ENCODE data around the gene SDHA.

SDHA gene

DNA sequence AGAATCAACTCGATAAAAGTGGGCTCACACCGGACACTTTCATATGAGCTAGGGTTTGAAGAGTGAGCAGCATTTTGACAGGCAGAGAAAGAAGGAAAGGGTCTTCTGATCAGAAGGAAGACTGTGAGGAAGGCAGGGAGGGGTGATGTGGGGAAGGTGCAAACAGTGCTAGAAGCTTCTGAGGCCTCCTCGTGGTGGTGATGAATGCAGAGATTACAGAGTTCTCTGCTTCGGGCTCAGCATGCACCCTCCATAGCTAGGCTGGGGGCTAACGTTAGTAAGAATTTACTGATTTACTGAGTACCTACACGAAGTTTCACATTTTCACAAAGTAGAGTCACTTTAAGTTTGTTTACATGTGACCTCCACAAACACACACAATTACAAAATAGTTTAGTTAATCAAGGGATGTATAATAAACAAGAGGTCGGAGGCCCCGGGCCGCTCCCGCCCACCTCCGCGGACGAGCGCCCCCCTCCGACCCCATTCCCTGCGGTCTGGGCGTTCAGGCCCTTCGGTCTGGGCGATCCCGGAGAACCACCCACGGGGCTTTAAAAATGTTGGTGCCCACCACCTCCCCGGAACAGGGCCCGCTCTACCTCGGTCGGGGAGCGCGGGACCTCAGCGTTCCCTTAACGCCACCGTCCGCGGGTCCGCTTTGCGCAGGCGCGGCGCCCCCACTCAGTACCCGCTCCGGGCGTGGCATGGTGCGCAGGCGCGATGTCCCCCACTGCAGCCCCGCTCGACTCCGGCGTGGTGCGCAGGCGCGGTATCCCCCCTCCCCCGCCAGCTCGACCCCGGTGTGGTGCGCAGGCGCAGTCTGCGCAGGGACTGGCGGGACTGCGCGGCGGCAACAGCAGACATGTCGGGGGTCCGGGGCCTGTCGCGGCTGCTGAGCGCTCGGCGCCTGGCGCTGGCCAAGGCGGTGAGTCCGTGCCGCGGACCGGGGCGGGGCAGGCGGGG is at the start of gene SDHA, which contains the start of gene CCDC127:
Gene SDHA (plus strand): TSS at position 827 of the 963 bp plus-strand sequence. CDS start 36 bp downstream, at position 863.
Gene CCDC127 (minus strand): TSS at position 660 of the 963 bp plus-strand sequence. CDS start 1,304 bp downstream, outside the sequence.
- DNase-seq, result peak; percentile 99

DNA sequence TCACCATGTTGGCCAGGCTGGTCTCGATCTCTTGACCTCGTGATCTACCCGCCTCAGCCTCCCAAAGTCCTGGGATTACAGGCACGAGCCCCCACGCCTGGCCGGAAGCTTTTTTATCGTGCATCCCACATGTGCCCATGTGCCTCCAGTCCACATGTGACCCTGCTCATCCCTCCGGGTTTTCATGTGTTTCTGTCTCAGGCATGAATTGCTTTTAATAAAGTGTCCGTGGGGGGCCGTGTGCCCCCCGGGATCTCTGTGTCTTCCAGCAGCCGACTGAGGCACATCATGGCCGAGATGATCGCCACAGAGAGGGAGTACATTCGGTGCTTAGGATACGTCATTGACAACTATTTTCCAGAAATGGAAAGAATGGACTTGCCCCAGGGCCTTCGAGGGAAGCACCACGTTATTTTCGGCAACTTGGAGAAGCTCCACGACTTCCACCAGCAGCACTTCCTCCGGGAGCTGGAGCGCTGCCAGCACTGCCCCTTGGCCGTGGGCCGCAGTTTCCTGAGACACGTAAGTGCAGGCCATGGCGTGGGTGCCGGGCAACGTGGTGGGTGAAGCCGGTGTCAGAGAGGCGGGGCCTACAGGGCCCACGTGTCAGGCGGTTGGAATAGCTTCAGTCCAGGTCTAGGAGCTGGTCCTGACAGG is 48.9 kb upstream of the SDHA start:
- DNase-seq, result no peak

DNA sequence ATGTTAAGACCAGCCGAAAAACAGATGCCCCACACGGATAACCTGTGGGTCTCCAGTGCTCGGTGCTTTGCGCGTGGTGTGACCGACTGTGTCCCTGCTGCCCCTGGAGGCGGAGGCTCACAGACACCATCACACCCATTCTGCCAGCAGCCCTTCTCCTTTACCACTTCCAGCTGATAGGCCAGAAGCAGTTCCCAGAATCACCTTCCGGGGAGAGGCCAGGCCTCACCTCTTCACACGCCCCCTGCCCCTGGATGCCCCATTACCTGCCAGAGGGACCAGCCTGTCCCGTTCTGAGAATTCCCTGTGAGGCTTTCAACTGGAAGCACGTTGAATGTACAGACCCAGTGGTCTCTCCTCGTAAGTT is 48.4 kb upstream of the SDHA start:
- DNase-seq, result no peak

DNA sequence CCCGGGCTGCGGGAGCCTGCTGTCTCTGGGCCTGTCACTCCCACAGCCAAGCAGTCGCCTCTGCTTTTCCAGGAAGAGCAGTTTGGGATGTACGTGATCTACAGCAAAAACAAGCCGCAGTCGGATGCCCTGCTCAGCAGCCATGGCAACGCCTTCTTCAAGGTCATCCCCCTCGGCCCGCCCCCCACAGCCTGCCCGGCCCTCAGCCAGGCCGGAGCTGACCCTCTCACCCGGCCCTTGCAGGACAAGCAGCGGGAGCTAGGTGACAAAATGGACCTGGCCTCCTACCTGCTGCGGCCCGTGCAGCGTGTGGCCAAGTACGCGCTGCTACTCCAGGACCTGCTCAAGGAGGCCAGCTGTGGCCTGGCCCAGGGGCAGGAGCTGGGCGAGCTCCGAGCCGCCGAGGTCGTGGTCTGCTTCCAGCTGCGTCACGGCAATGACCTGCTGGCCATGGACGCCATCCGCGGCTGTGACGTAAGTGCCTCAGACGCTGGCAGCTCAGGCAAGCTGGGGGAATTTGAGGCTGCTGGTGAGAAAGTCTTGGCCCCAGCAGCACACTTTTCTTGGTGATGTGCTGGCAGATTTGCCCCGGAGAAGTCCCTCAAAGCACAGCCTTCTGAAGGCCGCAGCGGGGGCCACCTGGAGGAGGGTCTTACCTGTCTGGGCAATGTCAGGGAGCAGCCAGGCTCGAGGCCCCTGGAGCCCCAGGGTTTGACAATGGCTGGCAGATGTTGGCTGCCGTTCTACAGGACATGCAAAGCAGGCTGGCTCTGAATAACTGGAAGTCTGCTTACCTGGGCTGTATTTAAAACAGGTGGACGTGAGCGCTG is 46.9 kb upstream of the SDHA start:
- DNase-seq, result no peak

DNA sequence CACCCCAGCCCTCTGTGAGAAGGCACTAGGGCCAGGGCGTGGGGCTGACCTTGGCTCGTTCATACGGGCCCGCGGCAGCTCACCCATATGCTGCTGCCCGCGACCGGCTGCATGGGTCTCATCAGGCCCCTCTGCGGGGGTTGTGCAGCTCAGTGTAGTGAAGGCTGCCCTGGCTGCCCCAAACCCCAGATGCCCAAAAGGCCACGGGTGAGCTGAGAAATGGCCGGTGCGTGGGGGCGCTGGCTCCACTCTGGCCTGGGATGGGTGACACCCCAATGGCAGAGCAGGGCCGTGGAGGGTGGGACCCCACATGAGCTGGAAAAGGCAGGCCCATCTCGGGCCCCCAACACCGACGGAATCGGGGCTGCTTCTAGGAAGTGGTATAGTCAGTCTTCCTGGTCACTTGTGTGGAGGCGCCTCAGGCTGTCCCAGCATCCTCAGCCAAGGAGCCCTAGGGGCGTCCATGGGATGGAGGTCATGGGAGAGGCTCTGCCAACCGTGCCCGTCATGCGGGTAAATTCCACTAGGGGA is 46.3 kb upstream of the SDHA start:
- no peak for DNase-seq

DNA sequence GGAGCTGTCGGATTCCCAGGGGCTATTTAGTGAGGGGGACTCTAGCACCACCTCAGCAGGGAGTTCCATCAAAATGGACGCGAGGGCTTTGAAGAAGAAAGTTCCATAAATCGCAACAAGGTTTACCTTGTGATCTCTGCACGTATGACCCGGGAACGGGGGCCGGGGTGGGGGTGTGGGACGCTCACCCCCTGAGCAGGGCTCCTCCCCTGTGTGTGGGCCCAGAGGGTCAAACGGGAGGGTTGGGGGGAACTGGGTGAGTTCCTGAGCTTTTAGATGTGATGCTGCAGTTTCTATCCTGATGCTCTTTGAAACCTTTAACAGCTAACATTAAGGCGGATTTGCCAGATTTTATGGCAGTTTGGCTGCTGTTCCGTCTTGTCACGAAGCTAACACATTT is 45.7 kb upstream of the SDHA start:
- DNase-seq, result no peak

DNA sequence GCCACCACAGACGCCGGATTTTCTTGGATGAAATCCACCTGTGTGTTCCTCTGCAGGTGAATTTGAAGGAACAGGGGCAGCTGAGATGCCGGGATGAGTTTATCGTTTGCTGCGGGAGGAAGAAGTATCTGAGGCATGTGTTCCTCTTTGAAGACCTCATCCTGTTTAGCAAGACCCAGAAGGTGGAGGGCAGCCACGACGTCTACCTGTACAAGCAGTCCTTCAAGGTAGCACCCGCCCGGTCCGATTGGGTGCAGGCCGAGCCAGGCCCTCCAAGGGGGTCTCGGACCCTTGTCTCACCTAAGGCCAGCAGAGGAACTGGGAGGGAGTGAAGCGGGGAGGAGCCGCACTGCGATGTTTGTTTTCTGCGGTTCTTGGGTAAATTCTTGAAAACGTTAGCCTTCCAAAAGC is 45.3 kb upstream of the SDHA start:
- DNase-seq, result no peak

DNA sequence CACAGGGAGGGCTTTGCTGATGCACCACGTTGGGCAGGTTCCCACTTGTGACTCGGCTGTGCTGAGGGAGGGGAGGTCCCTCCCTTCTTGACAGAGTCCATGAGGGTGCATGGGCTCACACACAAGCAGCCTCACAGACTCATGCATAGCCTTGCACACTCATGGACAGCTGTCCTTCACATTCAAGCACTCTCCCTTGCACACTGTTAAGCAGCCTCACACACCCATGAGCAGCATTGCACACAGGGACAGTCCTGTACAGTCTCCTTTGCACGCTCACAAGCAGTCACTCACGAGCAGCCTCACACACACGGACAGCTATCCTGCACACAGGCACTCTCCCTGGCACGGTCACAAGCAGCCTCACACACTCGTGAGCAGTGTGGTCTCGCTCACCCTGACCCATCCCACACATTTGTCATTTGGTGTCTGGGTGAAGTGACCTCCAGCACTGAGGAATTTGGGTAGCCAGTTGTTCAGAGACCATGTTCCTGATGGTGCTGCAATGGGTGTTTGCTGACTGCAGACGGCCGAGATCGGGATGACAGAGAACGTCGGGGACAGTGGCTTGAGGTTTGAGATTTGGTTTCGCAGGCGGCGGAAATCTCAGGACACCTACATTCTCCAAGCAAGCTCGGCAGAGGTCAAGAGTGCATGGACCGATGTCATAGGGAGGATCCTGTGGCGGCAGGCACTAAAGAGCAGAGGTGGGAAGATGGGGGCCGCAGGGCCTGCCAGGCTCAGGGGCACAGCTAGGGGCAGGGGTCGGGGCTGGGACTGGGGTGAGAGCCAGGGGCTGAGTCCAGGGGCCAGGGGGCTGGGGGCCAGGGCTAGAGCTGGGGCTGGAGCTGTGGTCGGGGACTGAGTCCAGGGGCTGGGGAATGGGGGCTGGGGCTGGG is 44.5 kb upstream of the SDHA start:
- DNase-seq, result no peak

DNA sequence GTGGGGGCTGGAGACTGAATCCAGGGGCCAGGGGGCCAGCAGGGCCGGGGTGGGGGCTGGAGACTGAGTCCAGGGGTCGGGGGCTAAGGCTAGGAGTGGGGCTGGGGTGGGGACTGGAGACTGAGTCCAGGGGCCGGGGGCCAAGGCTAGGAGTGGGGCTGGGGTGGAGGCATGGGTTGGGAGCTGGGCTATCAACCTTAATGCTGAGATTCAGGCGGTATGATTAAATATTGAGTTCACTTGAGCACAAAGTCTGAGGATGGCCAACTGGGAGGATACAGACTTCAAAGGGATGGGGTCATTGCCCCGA is 43.9 kb upstream of the SDHA start:
- DNase-seq, result no peak

DNA sequence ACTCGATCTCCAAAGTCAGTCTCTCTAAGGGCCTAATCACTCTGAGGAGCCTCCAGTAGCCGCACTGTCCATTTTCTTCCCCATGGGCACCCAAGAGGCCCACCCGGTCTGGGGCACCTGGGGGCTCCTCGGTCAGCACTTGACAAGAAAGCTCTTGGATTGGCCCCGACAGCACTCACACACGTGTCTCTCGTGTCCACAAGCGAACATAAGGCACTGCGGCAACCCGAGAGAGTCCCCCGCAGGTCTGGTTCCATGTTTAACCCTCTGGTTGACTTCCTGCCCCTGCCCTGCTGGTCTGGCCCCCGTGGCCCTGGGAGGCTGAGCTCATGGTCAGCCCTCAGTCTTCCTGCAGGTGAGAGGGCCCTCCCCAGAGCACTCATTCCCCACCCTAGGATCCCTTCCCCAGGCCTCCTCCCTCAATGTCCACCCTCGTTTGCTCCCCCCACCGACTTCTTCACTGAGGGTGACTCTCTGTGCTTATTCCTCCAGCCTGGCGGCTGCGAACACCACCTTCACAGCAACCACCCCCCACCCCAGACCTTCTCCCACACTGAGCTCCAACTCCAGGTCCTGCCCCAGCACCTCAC is 43.1 kb upstream of the SDHA start:
- DNase-seq, result no peak

DNA sequence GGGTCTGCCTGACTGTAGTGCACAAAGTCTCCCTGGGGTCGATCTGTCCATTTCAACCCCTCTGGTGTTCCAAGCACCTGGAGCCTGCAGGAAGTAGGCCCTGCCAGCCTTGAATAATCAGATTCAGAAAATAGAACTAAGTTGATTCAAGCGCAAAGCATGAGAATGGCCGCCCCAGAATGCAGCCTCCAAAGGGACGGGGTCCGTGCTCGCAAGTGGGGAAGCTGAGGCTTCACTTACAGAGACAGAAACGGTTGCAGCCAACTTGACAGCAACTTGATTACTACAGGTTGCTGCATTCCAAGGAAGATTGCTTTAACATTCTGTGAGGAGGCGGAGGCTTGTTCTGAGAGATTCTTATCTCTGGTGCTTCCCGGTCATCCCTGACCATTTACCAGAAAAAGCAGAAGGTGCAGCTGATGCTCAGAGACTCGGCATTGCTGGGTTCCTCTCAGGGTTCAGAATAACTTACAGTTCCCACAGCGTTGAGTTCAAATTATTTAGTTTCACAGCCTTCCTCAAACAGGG is 41.8 kb upstream of the SDHA start:
- DNase-seq, result no peak

DNA sequence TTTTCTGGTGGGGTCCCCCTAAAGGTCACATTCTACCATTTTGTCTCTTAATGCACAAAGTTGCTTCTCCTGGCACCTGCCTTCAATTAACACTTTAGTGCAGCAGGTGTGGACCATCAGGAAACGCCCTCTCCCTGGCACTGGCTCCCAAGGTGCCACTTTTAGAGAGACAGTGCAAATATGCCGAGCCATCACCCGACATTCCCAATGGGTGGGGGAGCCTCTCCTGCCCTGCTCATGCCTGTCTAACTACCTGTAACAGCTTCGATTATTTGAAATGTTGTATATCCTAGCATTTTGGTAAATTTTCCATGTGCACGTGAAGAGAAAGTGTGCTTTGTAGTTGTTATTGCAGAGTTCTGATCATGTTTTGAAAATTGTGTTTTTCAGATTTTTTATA is 40.0 kb upstream of the SDHA start:
- DNase-seq, result no peak

DNA sequence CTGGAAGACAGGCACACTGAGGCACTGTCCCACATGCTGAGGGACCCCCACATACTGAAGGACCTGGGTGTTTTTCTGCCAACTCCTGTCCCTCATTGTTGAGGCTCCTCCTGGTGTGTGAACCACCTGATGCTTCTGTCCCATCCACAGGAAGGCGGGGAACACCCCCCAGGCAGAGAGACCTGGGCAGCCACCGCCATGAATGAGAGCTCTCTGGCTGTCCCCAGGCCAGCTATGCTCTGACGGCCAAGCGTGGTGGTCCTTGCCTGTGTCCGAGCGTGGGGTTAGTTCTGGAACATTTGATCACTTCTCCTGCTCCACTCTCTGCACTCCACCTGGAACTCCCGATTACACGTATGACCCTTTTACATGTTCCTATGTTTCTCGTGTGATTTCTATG is 38.7 kb upstream of the SDHA start:
- DNase-seq, result no peak

DNA sequence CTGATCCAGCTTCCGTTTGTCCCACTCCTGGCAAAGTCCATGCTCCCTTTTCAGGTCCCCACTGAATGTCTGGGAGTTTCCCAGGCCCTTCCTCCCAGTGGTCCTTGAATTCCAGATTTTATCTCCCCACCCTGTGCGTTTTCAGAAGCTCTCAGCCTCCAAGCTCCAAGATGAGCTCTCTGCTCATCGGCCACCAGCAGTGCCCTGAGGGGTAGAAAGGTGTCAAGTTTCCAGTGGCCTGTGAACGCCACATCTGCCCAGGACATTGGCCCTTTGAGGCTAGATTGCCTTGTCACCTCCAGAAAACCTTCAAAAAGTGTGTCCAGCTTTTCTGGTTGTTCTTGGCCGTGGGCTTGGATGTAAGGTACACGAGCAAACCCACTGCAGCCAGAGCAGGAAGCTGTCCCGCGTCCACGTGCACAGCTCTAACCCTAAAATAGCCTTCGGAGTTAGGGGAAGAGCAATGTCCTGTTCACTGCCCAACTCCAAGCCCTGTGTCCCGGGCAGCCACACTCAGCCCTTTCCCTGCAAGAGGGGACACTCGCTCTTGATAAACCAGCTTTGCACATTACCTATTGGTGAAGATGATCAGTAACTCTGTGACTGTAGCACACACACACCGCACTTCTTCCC is 37.7 kb upstream of the SDHA start:
- DNase-seq, result no peak

DNA sequence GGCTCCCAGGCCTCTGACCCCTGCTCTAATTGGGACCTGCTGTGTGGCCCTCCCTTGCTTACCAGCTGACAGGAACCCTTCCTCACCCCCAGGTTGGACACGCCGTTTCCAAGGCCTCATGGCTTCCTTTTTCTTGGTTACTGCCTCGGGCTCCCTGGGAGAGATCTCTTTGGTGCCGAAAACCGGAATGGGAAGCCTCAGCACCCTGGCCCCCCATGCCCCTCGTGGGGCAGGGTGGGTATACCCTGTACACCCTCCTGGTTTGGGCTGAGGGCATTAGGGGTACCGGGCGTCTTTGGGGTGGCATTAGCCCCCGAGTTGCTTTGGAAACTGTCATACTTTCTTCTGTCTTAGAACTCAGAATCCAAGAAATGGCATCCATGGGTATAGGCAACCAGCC is 37.0 kb upstream of the SDHA start:
- DNase-seq, result no peak

DNA sequence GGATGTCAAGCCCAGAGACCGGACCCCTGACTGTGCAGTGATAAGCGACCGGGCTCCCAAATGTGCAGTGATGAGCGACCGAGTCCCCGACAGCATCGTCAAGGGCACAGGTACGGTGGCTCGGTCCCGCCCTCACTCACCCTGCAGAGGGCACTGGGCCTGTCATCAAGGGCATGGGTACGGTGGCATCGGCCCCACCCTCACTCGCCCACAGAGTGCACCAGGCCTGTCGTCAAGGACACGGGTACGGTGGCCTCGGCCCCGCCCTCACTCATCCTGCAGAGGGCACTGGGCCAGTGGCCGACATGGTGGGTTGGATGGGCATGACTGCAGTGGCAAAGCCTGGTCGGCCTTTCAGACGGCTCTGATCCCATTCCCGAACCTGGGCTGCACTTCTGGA is 36.6 kb upstream of the SDHA start:
- no peak for DNase-seq

DNA sequence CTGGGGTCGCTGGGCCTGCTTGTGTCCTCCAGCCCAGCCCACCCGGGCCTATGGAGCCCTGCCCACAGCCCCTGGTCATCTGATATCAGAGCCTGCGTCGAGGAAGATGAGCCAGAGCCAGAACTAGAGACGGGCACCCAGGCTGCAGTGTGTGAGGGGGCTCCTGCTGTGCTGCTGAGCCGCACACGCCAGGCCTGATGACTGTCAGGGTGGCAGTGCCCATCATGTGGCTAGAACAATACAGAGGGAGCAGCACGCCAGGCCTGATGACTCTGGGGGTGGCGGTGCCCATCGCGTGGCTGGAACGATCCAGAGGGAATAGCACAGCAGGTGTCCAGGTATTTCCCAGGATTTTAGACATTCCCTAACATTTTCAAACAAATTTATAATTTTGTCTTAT is 36.0 kb upstream of the SDHA start:
- no peak for DNase-seq

DNA sequence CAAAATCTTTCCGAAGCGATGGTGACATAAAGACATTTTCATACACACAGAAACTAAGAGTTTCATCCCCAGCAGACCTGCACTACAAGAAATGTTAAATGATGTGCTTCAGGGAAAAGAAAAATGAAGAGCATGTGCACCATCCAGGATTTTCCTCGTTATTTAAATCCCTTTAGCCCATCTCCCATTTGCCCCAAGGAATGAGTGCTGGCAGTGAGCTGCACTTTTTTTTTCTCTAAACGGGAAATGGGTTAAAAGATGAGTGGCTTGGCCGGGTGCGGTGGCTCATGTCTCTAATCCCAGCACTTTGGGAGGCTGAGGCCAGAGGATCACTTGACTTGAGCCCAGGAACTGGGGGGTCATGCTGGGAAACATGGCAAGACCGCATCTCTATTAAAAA is 33.6 kb upstream of the SDHA start:
- DNase-seq, result no peak

DNA sequence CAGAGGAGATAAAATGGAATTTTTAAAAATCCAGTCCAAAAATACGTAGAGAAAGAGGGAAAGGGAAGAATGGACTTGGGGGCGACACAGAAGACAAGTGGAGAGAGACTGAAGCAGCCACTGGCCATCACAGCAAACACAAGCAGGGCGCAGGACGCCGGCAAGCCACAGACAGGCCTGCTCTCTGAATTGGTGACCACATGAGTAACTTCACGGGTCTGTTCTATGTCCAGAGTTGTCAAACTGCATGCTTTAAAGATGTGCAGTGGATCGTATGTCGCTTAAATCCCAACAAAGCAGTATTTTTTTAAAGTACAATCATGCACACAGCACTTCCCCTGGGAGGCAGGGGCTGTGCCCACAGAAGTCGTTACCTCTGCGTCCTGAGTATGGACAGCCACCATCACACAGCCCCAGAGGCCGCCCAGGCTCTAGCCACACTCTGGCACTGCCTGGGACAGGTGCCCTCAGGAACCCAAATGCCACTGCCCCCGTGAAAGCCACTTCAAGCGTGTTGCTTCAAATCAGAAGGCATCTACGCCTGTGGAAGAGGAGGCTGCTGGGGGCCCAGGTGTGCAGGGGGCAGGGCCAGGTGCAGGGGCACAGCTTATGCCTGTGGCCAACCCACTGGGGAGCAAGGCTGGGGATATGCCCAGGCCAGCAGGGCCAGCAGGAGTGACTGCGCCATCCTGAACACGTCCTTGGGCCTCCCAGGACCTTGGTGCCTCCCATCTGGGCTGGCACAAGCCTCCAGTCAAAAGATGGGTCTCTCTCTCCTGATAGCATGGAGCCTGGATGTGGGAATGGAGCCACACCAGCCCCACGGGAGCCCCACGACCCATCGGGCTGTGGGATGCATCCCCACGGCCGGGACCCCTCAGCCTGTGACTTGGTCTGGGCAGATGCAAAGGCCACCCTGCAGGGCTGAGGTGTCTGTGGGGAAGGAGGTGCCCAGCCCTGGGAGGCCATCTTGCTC is 32.7 kb upstream of the SDHA start:
- DNase-seq, result no peak
